ENCODE measurements around the gene LPP. TPM values are rescaled to one million over a fixed set of nuclear protein-coding genes. Genes with fewer than 3 reads are reported as not detected.

The LPP gene
- total RNA-seq, 6 experiments from 2014 or later: 84.1 to 121 (median 102) TPM

GRCh38 chr3:188453431-188454384 lies 299.8 kb downstream of the LPP start:
- no peak for DNase-seq
- peaks cover 60% of the 10 kb centered on the region for H3K4me1 Mint-ChIP-seq (ENCODE audit: low read depth)
- H3K27ac Mint-ChIP-seq: no peak overlapping the region
- no peaks in the 10 kb centered on the region for H3K27me3 Mint-ChIP-seq (ENCODE audit: insufficient read depth)
- no peaks in the 10 kb centered on the region for H3K9me3 Mint-ChIP-seq
- TF ChIP-seq, protein P1, sequence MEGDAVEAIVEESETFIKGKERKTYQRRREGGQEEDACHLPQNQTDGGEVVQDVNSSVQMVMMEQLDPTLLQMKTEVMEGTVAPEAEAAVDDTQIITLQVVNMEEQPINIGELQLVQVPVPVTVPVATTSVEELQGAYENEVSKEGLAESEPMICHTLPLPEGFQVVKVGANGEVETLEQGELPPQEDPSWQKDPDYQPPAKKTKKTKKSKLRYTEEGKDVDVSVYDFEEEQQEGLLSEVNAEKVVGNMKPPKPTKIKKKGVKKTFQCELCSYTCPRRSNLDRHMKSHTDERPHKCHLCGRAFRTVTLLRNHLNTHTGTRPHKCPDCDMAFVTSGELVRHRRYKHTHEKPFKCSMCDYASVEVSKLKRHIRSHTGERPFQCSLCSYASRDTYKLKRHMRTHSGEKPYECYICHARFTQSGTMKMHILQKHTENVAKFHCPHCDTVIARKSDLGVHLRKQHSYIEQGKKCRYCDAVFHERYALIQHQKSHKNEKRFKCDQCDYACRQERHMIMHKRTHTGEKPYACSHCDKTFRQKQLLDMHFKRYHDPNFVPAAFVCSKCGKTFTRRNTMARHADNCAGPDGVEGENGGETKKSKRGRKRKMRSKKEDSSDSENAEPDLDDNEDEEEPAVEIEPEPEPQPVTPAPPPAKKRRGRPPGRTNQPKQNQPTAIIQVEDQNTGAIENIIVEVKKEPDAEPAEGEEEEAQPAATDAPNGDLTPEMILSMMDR (IDR thresholded peaks at IDR 0.05): no peak
- H3K36me3 Mint-ChIP-seq (ENCODE audit: low read depth): peaks cover 14% of the 10 kb centered on the region
- H3K4me3 Mint-ChIP-seq: no peak overlapping the region

DNA sequence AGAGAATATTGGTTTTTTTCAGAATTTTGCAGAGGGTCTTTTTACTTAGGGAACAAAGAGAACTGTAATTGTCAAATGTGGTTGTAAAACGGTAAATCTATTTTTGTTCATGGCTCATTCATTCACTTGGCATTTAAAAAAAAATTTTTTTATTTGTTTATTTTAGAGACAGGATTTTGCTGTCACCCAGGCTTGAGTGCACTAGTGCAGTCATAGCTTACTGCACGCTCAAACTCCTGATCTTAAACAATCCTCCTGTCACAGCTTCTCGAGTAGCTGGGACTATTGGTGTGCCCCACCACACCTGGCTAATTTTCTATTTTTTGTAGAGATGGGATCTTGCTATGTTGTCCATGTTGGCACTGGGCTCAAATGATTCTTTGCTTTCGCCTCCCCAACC lies 301.8 kb downstream of the LPP start:
- no peaks in the 10 kb centered on the region for H3K27me3 Mint-ChIP-seq (ENCODE audit: insufficient read depth)
- peak overlapping the region; percentile 25; the same call in 1 of the 2 replicates for H3K27ac Mint-ChIP-seq
- H3K4me1 Mint-ChIP-seq (ENCODE audit: low read depth): peaks cover 54% of the 10 kb centered on the region
- peaks cover 14% of the 10 kb centered on the region for H3K36me3 Mint-ChIP-seq (ENCODE audit: low read depth)
- no peaks in the 10 kb centered on the region for H3K9me3 Mint-ChIP-seq
- H3K4me3 Mint-ChIP-seq: no peak overlapping the region
- TF ChIP-seq, protein P1 (IDR thresholded peaks at IDR 0.05): no peak
- peak; percentile 12 for DNase-seq

- TF ChIP-seq, protein P1 (IDR thresholded peaks at IDR 0.05): no peak
- Mint-ChIP-seq H3K9me3 (no peaks in the 10 kb centered on the region), H3K27ac (no peak overlapping the region), H3K4me3 (no peak overlapping the region), H3K36me3 (ENCODE audit: low read depth) (peaks cover 21% of the 10 kb centered on the region), H3K27me3 (ENCODE audit: insufficient read depth) (no peaks in the 10 kb centered on the region), H3K4me1 (ENCODE audit: low read depth) (peaks cover 41% of the 10 kb centered on the region)
- DNase-seq: no peak
Measured at GRCh38 chr3:188458756-188459155, 304.8 kb downstream of the LPP start.

DNA sequence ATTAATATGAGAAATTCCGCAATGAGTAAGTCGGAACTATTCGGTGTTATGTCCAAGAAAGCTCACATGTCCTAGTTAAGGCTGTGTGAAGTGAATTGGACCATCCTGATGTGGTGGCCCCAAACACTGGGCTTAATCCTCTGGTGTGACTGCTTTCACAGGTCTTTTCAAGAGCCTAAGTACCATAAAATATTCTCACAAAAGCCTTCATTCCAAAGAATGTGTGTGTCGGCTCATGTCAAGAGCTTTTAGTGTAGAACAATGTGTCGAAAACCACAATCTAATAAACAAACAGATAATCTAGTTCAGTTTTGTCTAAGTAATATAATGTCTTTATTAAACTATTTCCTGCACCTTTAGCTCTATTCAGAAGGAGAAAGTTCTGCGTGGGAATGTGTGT lies 311.4 kb downstream of the LPP start:
- H3K4me1 Mint-ChIP-seq (ENCODE audit: low read depth): peaks cover 57% of the 10 kb centered on the region
- no peak for DNase-seq

GRCh38 chr3:188468196-188468595 lies 314.2 kb downstream of the LPP start:
- Mint-ChIP-seq H3K4me1 (ENCODE audit: low read depth) (peaks cover 78% of the 10 kb centered on the region), H3K27me3 (ENCODE audit: insufficient read depth) (no peaks in the 10 kb centered on the region), H3K4me3 (no peak overlapping the region), H3K27ac (no peak overlapping the region), H3K36me3 (ENCODE audit: low read depth) (peaks cover 23% of the 10 kb centered on the region), H3K9me3 (no peaks in the 10 kb centered on the region; the same call in 1 of the 2 replicates)
- DNase-seq: no peak
- TF ChIP-seq, protein P1 (IDR thresholded peaks at IDR 0.05): no peak

More for the DNA sequence above, 311.4 kb downstream of the LPP start:
- Mint-ChIP-seq H3K9me3 (no peaks in the 10 kb centered on the region; the same call in 1 of the 2 replicates), H3K4me3 (no peak overlapping the region), H3K27ac (peak overlapping the region; percentile 24; the same call in 1 of the 2 replicates), H3K27me3 (ENCODE audit: insufficient read depth) (no peaks in the 10 kb centered on the region), H3K36me3 (ENCODE audit: low read depth) (peaks cover 22% of the 10 kb centered on the region)
- TF ChIP-seq, protein P1 (IDR thresholded peaks at IDR 0.05): no peak

Measured in HFFc6 (cell line).